ENCODE measurements around the gene SHROOM1. TPM values are rescaled to one million over a fixed set of nuclear protein-coding genes. Genes with fewer than 3 reads are reported as not detected.

SHROOM1 gene
- total and polyA plus RNA-seq, 9 of the 15 experiments (the other 6 are each of a cell fraction or from before 2014, with no cell fraction given), result 0.44 to 26.5 (median 11.9) TPM

- TF ChIP-seq RREB1 (CRISPR knock-in tag; IDR thresholded peaks at IDR 0.05) (no peak), CBX5 (IDR thresholded peaks at IDR 0.05; ENCODE audit: borderline replicate concordance, low read depth) (no peak), DDX20 (tag; IDR thresholded peaks at IDR 0.05; ENCODE audit: low read depth) (no peak), ATF6 (CRISPR knock-in tag; IDR thresholded peaks at IDR 0.05) (no peak), RBM14 (IDR thresholded peaks at IDR 0.05; ENCODE audit: borderline replicate concordance, insufficient read depth, low read depth, low read length) (no peak), FOXJ2 (tag; IDR thresholded peaks at IDR 0.05) (peak; percentile 87), HOMEZ (CRISPR knock-in tag; IDR thresholded peaks at IDR 0.05) (no peak), JUN (IDR thresholded peaks at IDR 0.05; ENCODE audit: borderline replicate concordance, low read depth, low read length) (no peak), JUN (CRISPR knock-in tag; IDR thresholded peaks at IDR 0.05; ENCODE audit: borderline replicate concordance) (no peak), ZBTB2 (IDR thresholded peaks at IDR 0.05) (no peak), FOSL1 (tag; conservative IDR thresholded peaks at IDR 0.05) (no peak), ZNF140 (CRISPR knock-in tag; IDR thresholded peaks at IDR 0.05) (no peak), TAL1 (IDR thresholded peaks at IDR 0.05) (peak; percentile 70), BACH1 (tag; IDR thresholded peaks at IDR 0.05) (no peak)
Observed at GRCh38 chr5:132790201-132790865, 40.1 kb downstream of the SHROOM1 start (continued).

Measured in K562 (cell line).